Neural cell (in vitro differentiated cells): ENCODE data around the gene KRTAP10-5.
"Not testable (repeated sequence)": the region's sequence is repeated elsewhere in the genome, so short reads cannot be mapped to it uniquely, and the experiment has no call there.

Experiments used
- CTCF ChIP-seq: fragments of 450-650 bp; IDR thresholded peaks from 2 replicates; pipeline ENCODE4 v1.5.1; 2014; ENCODE audit warnings: antibody characterized with exemption, mild to moderate bottlenecking, moderate library complexity; ENCODE audit not compliant: poor library complexity, severe bottlenecking
- EP300 ChIP-seq: fragments of 450-650 bp; conservative IDR thresholded peaks from 2 replicates; pipeline ENCODE4 v1.6.1; 2014; ENCODE audit warnings: antibody characterized with exemption, mild to moderate bottlenecking, moderate library complexity; ENCODE audit not compliant: poor library complexity, severe bottlenecking
- EZH2 ChIP-seq: fragments of 200-600, 300-800 bp; shearing (Covaris generic), sonication (generic); IDR thresholded peaks from 2 replicates; pipeline ENCODE4 v1.6.1; 2014; ENCODE audit warnings: antibody characterized with exemption, low read length, borderline replicate concordance, mild to moderate bottlenecking; ENCODE audit not compliant: insufficient read depth, poor library complexity, severe bottlenecking
- POLR2AphosphoS5 ChIP-seq: IDR thresholded peaks from 2 replicates; pipeline ENCODE4 v1.6.1; 2012
- RAD21 ChIP-seq: fragments of 450-650 bp; conservative IDR thresholded peaks from 2 replicates; pipeline ENCODE4 v1.6.1; 2014; ENCODE audit warnings: antibody characterized with exemption, mild to moderate bottlenecking, moderate library complexity
- REST ChIP-seq: IDR thresholded peaks from 2 replicates; pipeline ENCODE4 v1.6.1; 2012; ENCODE audit warnings: borderline replicate concordance
- TAF1 ChIP-seq: IDR thresholded peaks from 2 replicates; pipeline ENCODE4 v1.6.1; 2012; ENCODE audit warnings: low read depth

GRCh38 chr21:44627831-44628233 lies 47.4 kb upstream of the KRTAP10-5 start:
- not testable (repeated sequence) for TF ChIP-seq CTCF, POLR2AphosphoS5, EZH2, TAF1, EP300, RAD21, REST
